8988T (cell line): ENCODE results near the gene IGSF9B.
A peak's percentile ranks its signal among the peaks of the same experiment; 100 is the strongest.
"Not testable (repeated sequence)": the region's sequence is repeated elsewhere in the genome, so short reads cannot be mapped to it uniquely, and the experiment has no call there.

Source experiments
- DNase-seq: peaks from one replicate; pipeline ENCODE4 v3.0.0; 2011

Gene IGSF9B

DNA sequence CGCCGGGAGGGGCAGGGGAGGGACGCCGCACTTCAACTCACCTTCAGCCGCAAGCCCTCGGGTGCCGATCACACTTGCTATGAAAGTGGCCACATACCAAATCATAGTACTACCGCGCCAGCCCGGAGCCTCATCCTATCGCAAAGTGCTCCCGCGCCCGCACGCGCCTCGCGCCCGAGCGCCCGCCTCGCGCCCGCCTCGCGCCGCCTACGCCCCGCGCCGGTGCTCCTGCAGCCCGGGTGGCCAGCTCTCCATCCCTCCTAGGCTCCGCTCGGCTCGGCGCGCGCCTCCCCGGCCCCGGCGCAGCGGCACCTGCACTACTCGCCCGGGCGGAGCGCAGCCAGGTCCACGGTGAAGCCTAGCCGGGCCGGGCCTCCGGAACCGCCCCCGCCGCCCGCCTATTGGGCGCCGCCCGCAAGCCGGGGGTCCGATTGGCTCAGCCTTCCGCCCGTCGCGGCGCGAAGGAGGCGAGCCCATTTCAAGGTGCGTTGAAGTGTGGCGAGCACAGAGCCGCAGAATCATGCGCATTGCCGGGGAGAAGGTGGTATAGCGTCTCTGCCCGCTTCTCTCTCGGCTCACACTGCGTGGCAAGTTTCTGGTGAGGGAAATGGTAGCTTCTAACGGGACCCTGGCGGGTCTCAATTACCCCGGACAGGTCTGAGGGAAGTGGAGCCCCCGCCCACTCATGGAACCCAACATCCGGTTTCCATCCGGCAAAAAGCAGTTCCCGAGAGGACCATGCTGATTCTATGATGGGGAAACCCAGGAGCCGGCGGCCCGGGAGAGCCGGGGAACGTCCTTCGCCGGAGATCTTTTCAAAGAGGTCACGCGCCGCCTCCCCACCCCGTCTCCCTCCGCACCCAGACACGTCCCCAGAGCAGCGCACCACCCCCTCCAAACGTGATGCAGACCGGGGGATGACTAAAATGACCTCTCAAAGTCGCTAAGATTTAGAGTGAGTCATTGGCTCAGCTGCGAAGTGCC, at the start of gene IGSF9B:
Gene IGSF9B (minus strand): TSS at position 319 of the 984 bp plus-strand sequence. CDS start 214 bp downstream, at position 105.
- peak; percentile 100 for DNase-seq

DNA sequence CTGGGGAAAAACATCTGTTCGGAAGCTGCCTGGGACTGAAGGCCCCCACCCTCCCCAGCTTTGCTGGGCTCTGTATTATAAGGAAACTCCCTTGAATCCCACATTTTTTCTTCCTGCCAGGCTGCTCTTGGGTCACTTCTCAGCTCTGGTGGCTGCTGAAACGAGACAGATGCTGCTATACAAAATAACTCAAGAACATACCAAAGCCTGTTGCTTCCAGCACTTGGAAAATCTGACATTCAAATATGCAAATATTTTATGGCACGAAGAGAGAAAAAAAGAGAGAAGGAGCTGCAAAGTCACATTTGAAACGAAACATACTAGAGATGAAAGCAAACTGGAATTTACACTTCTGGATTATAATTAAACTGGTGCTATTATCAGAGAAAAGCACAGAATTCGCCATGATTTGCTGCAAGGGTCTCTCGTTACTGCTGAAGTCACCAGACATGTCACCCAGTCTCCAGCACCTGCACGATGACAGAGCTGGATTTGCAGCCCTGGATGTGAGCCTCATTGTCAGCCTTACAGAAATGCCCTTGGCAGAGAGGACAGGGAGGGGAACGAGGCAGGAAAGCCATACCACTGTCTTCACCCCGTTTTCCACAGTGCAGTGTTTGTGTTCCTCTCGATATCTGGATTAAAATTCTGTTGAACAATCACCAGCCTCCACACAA, 47.9 kb upstream of the IGSF9B start:
- no peak for DNase-seq

GRCh38 chr11:134003792-134004495, 47.2 kb upstream of the IGSF9B start:
- no peak for DNase-seq

GRCh38 chr11:134002819-134003218, 46.1 kb upstream of the IGSF9B start:
- not testable (repeated sequence) for DNase-seq

DNA sequence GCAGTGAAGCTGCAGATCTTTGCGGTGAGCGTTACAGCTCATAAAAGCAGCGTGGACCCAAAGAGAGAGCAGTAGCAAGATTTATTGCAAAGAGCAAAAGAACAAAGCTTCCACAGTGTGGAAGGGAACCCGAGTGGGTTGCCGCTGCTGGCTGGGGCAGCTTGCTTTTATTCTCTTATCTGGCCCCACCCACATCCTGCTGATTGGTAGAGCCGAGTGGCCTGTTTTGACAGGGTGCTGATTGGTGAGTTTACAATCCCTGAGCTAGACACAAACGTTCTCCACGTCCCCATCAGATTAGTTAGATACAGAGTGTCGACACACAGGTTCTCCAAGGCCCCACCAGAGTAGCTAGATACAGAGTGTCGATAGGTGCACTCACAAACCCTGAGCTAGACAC, 45.6 kb upstream of the IGSF9B start:
- not testable (repeated sequence) for DNase-seq

DNA sequence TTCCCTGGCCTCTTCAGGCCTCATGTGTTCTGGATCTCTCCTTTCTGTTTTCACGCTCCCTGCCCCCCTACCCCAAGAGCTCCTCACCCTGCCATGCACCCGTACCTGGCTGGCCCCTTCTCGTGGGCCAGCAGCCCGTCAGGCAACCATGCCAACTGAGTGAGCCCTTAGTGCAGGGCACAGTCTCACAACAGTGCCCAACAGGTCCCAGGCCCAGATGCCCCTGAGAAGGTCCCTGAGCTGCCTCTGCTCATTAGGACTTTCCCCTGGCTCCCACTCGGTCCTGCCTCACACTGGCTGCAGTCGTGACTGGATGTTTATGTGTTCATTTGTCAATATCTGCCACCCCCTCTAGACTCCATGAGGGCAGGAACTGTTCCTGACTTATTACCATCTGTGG, 44.8 kb upstream of the IGSF9B start:
- DNase-seq = no peak

- no peak for DNase-seq
Observed at GRCh38 chr11:134001088-134001487, 44.3 kb upstream of the IGSF9B start.

DNA sequence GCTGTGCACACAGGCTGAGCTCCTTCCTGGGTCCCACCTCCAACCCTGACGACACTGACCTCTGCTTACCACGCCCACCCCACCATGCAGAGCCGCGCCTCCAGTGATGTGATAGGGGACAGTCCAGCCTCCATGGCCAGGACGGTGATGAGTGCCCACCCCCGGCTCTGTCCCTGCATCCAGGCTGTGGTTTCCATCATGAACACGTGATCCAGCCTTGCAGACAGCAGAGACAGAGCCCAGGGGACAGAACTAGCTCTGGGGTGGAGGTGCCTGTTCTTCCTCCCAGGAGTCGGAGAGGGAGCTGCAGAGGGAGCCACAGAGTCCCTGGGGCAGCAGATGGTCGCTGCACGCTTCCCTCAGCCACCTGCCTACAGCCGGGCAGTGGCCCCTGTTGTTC, 42.6 kb upstream of the IGSF9B start:
- DNase-seq = no peak

- DNase-seq = no peak
Observed at GRCh38 chr11:133997554-133997953, 40.8 kb upstream of the IGSF9B start.

DNA sequence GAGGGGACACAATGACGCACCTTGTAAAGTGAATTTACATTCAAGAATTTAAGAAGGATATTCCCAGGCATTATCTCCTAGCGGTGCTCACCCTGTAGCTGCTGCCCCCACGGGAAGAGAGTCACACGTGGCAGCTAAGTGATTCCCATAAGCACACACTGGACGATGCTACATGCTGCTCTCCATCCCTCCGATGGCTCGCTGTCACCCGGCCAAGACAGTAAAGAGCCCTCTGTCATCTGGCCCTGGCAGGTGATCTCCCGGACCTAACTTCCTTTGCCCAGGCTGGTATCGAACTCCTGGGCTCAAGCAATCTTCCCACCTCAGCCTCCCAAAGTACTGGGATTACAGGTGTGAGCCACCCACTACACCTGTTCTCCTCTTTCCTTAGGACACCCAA, 39.9 kb upstream of the IGSF9B start:
- DNase-seq = no peak

DNA sequence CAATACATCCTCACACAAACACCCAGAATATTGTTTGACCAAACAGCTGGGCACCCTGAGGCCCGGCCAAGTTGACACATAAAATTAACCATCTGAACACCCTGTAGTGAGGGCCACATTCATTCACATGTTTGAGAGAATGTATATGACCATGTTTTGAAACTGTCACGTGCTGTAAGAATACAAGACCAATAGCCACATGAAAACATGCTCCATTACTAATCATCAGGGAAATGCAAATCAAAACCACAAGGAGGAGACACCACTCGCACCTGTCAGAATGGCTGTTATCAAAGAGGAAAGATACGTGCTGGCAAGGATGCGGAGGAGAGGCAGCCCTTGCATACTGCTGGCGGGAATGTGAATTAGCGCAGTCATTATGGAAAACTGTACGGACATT, 38.3 kb upstream of the IGSF9B start:
- no peak for DNase-seq

DNA sequence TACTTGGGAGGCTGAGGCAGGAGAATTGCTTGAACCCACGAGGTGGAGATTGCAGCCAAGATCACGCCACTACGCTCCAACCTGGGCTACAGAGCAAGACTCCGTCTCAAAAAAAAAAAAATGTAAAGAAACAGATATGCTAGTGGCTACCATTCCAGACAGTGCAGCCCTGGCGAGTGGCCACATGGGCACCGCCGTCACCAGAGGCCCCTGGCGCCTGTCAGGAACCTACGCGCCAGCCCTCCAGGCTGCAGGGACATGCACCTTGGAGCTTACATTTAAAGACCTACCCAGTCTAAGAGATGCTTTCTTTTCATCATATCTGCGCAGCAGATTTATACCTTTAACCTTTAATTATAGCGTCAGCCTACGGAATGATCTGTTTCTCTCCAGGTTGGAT, 37.2 kb upstream of the IGSF9B start:
- DNase-seq = no peak

DNA sequence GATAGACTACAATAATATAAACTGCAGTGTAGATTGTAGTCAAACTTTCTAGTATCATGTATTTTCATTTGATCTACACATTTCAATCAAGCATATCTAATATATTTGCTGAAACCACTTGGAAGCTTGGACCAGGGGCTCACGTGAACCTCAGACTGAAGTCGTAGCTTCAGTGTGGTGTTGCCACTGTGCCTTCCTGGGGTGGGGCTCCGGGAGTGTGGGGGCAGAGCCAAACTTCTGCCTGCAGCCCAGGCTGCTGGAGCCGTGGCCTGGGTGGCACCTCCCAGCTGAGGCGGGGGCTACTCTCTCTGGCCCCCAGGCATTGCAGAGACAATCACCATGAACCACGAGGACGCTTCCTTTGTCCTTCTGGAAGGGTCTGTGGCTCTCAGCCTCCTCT, 36.3 kb upstream of the IGSF9B start:
- no peak for DNase-seq

DNA sequence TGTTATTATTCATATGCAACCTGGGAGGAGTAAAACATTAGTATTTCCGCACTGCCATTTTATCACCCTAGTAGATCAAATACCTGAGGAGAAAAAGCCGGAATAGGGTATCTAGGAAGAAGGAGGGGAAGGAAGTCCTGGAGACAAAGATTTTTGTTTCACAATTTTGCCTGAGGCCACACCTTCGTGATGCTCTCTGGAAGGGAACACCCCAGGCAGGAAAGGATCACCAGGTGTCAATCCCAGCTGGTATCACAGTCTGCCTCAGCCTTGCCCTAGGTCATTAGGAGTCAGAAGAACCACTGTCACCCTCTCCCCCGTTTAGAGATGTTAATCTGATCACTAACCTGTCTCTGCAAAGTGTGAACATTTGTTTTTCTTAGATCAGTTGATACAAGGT, 35.4 kb upstream of the IGSF9B start:
- DNase-seq = no peak

- DNase-seq = no peak
Observed at GRCh38 chr11:133991101-133991500, 34.3 kb upstream of the IGSF9B start.

DNA sequence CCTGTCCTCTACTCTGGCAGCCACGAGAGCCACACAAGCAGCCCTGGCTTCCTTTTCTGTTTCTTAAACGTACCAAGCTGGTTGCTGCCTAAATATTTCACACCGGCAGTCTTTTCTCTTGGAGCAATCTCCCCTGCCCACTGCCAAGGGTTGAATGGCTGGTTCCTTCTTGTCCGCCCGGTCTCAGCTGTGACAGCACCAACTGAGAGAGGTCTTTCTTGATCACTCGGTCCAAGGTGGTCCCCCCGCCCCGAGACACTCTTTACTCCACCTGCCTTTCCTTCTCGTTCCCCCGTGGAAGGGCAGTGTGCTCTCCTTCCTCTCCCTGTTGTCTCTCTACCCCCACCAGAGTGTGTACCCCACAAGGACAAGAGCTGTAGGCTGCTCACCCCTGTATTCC, 33.7 kb upstream of the IGSF9B start:
- no peak for DNase-seq

DNA sequence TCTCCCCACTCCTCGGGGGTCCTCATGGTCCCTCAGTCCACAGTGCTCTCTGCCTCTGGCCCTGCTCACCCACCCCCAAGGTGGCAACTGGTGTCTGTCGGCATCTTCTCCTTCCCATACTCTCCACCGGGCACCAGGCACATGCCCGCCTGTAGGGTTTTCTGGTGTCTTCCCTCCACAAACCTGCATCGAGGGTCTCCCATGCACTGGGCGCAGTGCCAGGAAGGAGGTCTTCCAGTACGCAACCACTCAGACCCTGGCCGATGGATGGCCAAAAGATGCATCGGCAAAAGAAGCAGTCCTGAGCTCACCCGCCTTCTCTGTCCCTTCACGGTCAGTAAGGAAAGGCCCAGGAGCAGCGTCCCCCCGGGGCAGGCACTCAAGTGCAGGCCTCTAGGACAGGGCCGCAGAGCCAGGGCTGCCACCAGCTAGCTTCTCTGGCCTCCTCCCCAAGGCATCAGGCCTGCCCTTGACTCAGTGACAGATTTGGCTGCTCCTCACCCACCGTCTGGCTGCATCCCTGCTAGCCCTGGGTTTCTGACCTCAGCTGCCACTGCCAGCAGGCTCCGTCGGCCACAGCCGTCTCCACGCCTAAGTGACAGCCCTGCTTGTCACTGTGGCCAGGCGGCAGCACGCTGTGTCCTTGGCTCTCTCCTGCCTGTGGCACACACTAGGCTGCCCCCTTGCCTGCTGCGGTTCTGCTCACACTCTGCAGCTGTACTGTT, 32.1 kb upstream of the IGSF9B start:
- DNase-seq = no peak

DNA sequence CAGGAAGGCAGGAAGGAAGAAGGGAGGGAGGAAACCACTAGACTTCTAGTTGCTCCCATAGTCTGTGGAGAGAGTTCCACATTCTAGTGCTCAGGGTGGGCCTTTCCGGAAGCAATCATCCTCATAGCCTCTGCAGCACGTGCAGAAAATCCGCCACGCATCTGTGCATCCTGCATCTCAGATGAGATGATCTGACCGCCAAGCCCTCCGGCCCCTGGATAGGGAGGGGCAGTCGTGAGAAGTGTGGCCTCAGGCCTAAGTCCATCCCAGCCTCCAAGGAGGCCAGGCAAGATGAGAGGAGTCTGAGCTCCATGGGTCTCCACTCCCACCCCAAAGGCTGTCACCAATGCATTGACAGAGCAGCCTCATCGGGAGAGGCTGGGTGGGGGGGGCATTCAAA, 30.4 kb upstream of the IGSF9B start:
- no peak for DNase-seq

DNA sequence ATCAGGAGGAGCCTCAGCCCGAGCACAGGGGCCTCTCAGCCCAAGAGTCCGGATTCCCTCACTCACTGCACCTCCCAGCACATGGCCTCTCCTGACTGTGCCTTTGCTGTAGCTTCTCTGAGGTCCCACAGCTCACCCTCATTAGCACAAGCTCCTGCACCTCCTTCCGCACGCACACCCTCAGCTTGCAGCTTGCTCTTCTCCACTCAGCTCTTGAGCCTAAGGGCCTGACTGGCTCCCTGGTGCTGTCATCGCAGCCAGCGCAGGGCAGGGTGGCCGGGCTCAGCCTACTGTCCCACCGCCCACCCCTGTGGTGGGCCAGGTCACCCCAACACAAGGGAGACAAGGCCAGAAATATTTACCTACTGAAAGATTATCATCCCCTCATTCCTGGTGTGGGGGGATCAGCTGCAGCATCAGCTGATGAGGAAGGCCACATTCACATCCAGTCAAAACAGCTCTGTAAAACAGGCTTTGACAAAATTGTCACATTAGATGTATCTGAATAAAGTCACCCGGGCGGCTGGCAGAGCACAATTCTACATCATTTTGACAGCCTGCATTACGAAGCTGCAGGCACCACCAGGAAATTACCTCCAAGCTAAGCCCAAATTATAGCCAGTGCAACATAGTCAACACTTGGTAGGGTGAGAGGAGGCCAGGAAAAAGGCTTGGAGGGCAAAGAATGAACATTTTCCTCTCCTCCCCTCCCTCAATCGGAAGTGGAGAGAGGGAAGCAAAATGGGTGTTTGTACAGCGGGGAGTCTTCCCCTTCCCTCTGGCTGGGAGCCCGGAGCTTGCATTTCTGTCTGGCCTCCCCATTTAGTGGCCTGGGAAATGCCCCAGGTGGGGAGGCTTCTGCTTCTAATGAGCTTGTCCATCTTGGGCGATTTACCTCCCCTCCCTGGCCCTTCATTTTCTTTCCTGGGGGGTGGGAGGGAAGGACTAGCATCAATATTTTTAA, 29.5 kb upstream of the IGSF9B start:
- DNase-seq = no peak

DNA sequence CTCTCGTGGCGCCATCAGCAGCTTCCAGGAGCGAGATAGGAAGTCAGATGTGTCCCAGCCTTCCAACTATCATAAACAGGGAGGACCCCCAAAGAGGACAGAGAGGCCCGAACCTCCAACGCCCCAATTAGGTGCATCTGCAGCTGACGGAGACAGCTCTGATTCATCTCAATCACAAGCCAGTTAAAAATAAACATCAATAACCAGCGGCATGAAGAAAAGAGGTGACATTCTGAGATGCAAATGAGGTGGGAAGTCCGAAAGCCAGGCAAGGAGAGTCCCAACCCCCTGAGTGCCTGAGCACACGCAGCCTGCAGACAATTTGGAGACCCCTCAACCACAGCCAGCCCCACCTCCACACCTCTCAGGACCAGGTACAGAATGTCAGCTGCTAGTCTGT, 28.1 kb upstream of the IGSF9B start:
- DNase-seq = no peak

DNA sequence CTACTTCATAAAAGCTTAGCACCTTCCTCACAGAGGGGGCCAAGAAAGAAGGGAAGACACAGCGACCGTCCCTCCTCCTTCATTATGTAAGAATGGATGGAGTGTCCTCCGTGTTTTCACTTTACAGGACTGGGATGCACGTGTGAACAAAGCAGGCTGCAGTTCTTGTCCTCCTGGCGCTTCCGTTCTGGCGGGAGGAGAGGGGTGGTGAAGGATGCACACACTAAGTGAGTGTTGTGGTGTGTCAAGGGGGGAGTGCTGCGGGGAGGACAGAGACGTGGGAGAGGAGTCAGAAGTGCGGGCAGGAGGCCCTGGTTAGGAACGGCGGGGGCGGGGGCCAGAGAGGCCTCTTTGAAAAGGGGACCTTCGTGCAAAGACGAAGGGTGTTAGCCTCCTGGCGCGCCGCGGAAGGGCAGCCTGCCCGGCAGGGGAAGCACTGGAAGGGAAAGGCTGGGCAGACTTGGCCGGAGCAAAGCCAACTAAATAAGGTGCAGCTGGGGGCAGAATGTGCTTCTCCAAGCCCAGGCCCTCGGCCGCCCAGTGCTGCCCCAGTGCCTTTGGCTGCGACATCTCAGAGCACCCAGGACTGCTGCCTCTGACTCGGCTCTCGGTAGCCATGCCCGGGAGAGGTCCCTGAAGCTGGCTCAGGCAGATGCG, 27.0 kb upstream of the IGSF9B start:
- no peak for DNase-seq
